ENCODE measurements around the gene HPF1. TPM values are rescaled to one million over a fixed set of nuclear protein-coding genes. Genes with fewer than 3 reads are reported as not detected.

The HPF1 gene
- total RNA-seq, 1 experiment from 2014 or later, result 34.3 TPM

DNA sequence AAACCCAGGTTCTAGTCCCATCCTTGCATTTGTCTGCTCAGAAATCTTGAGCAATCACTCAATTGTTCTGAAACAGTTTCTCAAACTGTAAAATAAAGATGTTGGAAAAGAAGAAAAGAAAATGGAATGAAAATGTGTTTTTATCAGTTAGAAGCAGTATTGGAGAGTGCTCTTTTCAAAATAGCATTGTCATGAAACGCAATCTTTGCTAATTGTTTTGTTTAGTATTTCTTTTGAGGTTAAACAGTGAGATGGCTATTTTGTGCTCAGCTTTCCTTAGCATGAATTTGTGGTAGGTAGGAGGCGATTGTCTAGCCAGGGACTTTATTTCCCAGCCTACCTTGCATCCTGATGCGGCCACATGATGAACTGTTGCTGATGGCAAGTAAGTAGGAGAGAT lies 10.6 kb upstream of the HPF1 start:
- Mint-ChIP-seq H3K4me3 (no peak overlapping the region), H3K4me1 (no peaks in the 10 kb centered on the region), H3K9me3 (peaks cover 9% of the 10 kb centered on the region; the same call in 1 of the 2 replicates), H3K27me3 (ENCODE audit: low read depth) (no peaks in the 10 kb centered on the region; the same call in 1 of the 2 replicates), H3K27ac (no peak overlapping the region), H3K36me3 (no peaks in the 10 kb centered on the region)
- ChIA-PET CTCF (no interaction called here), POLR2A (no interaction called here)
- TF ChIP-seq ZNF396 (CRISPR knock-in tag; IDR thresholded peaks at IDR 0.05; ENCODE audit: borderline replicate concordance) (no peak), ATF1 (CRISPR knock-in tag; IDR thresholded peaks at IDR 0.05) (no peak), GTF2I (CRISPR knock-in tag; conservative IDR thresholded peaks at IDR 0.05) (no peak), RELA (CRISPR knock-in tag; IDR thresholded peaks at IDR 0.05; ENCODE audit: borderline replicate concordance) (no peak), FOXP1 (CRISPR knock-in tag; IDR thresholded peaks at IDR 0.05; ENCODE audit: borderline replicate concordance) (no peak), GABPB1 (CRISPR knock-in tag; IDR thresholded peaks at IDR 0.05) (no peak), HMGXB4 (CRISPR knock-in tag; IDR thresholded peaks at IDR 0.05) (no peak), ELF4 (CRISPR knock-in tag; IDR thresholded peaks at IDR 0.05; ENCODE audit: low read depth) (no peak), GRHL2 (CRISPR knock-in tag; IDR thresholded peaks at IDR 0.05; ENCODE audit: insufficient replicate concordance, severe bottlenecking) (no peak), HMGA2 (CRISPR knock-in tag; IDR thresholded peaks at IDR 0.05) (no peak), ETV6 (CRISPR knock-in tag; IDR thresholded peaks at IDR 0.05) (no peak), FOXP4 (CRISPR knock-in tag; IDR thresholded peaks at IDR 0.05) (no peak), NFYB (CRISPR knock-in tag; conservative IDR thresholded peaks at IDR 0.05; ENCODE audit: low read depth) (no peak), ZNF416 (CRISPR knock-in tag; IDR thresholded peaks at IDR 0.05) (no peak)
- ATAC-seq (no peak), DNase-seq (ENCODE audit: low spot score) (no peak)

GRCh38 chr4:169766741-169767140 lies 9.0 kb upstream of the HPF1 start:
- H3K4me1 Mint-ChIP-seq, result no peaks in the 10 kb centered on the region
- POLR2A ChIA-PET, result no interaction called here
- DNase-seq (ENCODE audit: low spot score) (no peak), ATAC-seq (no peak)
- no peaks in the 10 kb centered on the region; the same call in 1 of the 2 replicates for H3K27me3 Mint-ChIP-seq (ENCODE audit: low read depth)
- H3K4me3 Mint-ChIP-seq, result no peak overlapping the region
- H3K36me3 Mint-ChIP-seq, result no peaks in the 10 kb centered on the region
- no peak overlapping the region for H3K27ac Mint-ChIP-seq
- peaks cover 9% of the 10 kb centered on the region; the same call in 1 of the 2 replicates for H3K9me3 Mint-ChIP-seq
- CTCF ChIA-PET, result interaction anchor here (1.5 kb wide), 1 partner anchor 8 kb away, joined by 3 read pairs; no protein-coding TSS in a partner anchor
- TF ChIP-seq ZNF396 (CRISPR knock-in tag; IDR thresholded peaks at IDR 0.05; ENCODE audit: borderline replicate concordance) (no peak), ZNF232 (CRISPR knock-in tag; IDR thresholded peaks at IDR 0.05) (no peak), CREM (CRISPR knock-in tag; IDR thresholded peaks at IDR 0.05) (no peak), NR2C2 (CRISPR knock-in tag; IDR thresholded peaks at IDR 0.05) (no peak), ATF2 (CRISPR knock-in tag; IDR thresholded peaks at IDR 0.05; ENCODE audit: borderline replicate concordance, low read depth) (no peak), MLX (CRISPR knock-in tag; IDR thresholded peaks at IDR 0.05) (no peak), ZNF512 (CRISPR knock-in tag; IDR thresholded peaks at IDR 0.05; ENCODE audit: borderline replicate concordance) (no peak), NFATC4 (CRISPR knock-in tag; IDR thresholded peaks at IDR 0.05) (no peak), ZMAT4 (CRISPR knock-in tag; IDR thresholded peaks at IDR 0.05) (no peak), ZNF263 (CRISPR knock-in tag; IDR thresholded peaks at IDR 0.05; ENCODE audit: low read depth) (no peak)
- TF ChIP-seq, protein P1, sequence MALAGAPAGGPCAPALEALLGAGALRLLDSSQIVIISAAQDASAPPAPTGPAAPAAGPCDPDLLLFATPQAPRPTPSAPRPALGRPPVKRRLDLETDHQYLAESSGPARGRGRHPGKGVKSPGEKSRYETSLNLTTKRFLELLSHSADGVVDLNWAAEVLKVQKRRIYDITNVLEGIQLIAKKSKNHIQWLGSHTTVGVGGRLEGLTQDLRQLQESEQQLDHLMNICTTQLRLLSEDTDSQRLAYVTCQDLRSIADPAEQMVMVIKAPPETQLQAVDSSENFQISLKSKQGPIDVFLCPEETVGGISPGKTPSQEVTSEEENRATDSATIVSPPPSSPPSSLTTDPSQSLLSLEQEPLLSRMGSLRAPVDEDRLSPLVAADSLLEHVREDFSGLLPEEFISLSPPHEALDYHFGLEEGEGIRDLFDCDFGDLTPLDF (CRISPR knock-in tag; IDR thresholded peaks at IDR 0.05), result no peak
- TF ChIP-seq, protein P2, sequence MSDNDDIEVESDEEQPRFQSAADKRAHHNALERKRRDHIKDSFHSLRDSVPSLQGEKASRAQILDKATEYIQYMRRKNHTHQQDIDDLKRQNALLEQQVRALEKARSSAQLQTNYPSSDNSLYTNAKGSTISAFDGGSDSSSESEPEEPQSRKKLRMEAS (CRISPR knock-in tag; IDR thresholded peaks at IDR 0.05), result no peak
